ENCODE data around the gene MEGF11. TPM values are rescaled to one million over a fixed set of nuclear protein-coding genes. Genes with fewer than 3 reads are reported as not detected.

The MEGF11 gene
- total RNA-seq, 4 donors from 2014 or later: 0.23 to 0.33 TPM; not detected in 2

- Histone ChIP-seq H3K4me3 (no peak overlapping the region), H3K27me3 (peaks cover 0 to 17% (median 0%) of the 10 kb centered on the region in 4 donors), H3K4me1 (no peaks in the 10 kb centered on the region), H3K36me3 (no peaks in the 10 kb centered on the region), H3K9me3 (no peaks in the 10 kb centered on the region), H3K27ac (replicated peaks in 1 of 4) (no peak overlapping the region)
- intact Hi-C loops (cut with DNase I): no loop called here
- DNase-seq (ENCODE audit: extremely low spot score): no peak
- TF ChIP-seq POLR2A (IDR thresholded peaks at IDR 0.05; ENCODE audit: low read depth) (no peak), EP300 (IDR thresholded peaks at IDR 0.05) (no peak), POLR2AphosphoS5 (IDR thresholded peaks at IDR 0.05) (no peak)
- TF ChIP-seq, protein P1, sequence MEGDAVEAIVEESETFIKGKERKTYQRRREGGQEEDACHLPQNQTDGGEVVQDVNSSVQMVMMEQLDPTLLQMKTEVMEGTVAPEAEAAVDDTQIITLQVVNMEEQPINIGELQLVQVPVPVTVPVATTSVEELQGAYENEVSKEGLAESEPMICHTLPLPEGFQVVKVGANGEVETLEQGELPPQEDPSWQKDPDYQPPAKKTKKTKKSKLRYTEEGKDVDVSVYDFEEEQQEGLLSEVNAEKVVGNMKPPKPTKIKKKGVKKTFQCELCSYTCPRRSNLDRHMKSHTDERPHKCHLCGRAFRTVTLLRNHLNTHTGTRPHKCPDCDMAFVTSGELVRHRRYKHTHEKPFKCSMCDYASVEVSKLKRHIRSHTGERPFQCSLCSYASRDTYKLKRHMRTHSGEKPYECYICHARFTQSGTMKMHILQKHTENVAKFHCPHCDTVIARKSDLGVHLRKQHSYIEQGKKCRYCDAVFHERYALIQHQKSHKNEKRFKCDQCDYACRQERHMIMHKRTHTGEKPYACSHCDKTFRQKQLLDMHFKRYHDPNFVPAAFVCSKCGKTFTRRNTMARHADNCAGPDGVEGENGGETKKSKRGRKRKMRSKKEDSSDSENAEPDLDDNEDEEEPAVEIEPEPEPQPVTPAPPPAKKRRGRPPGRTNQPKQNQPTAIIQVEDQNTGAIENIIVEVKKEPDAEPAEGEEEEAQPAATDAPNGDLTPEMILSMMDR (IDR thresholded peaks at IDR 0.05): no peak
- 81% methylated on average over 3 of the region's 3 CpGs for WGBS
Observed at GRCh38 chr15:66232267-66232625, 21.3 kb downstream of the MEGF11 start.

DNA sequence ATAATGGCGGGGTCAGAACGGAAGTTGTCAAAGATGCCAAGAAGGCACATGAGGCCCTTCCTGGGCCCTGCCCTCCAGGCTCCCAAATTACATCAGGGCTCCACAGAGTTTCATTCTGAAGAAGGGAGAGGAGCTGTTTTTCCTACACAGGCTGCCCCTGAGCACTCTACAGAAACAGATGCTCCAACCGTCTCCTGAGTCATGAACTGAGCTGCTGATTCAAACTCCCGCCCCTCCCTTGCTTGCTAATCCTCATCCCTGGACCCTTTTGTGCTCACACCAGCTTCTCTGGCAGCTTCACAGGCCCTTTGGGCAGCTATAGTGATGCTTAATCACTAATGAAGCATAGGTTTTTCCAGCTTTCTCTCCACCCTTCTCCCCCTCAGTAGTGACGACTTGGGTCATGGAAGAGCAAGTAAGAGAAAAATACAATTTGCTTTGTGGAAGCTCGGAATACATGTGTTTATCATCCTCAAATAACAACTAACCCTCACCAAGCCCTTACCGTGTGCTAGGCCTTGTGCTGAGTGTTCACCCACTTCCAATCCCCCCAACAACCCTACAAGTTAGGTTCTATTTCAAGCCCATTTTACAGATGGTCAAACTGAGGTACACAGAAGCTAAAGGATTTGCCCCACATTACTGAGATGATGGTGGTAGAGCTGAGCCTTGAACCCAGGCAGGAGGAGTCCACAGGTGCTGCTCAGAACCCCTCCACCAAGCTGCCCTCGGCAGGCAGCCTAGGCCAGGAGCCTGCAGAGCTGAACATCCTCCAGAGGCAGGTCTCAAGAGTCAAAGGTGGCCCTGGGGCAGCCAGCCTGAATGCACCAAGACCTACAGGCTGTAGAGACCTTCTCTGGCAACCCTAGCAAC, 21.9 kb downstream of the MEGF11 start:
- DNase-seq (ENCODE audit: extremely low spot score): no peak
- no peak overlapping the region for H3K4me3 ChIP-seq
- intact Hi-C loops (cut with DNase I): no loop called here
- no peaks in the 10 kb centered on the region for H3K4me1 ChIP-seq
- TF ChIP-seq POLR2AphosphoS5 (IDR thresholded peaks at IDR 0.05) (no peak), EP300 (IDR thresholded peaks at IDR 0.05) (no peak), POLR2A (IDR thresholded peaks at IDR 0.05; ENCODE audit: low read depth) (no peak)
- TF ChIP-seq, protein P1 (IDR thresholded peaks at IDR 0.05): no peak
- WGBS: 85% methylated on average over 5 of the region's 8 CpGs
- no peaks in the 10 kb centered on the region for H3K9me3 ChIP-seq
- H3K27ac ChIP-seq (replicated peaks in 1 of 4): no peak overlapping the region
- peaks cover 0 to 17% (median 0%) of the 10 kb centered on the region in 4 donors for H3K27me3 ChIP-seq
- no peaks in the 10 kb centered on the region for H3K36me3 ChIP-seq

DNA sequence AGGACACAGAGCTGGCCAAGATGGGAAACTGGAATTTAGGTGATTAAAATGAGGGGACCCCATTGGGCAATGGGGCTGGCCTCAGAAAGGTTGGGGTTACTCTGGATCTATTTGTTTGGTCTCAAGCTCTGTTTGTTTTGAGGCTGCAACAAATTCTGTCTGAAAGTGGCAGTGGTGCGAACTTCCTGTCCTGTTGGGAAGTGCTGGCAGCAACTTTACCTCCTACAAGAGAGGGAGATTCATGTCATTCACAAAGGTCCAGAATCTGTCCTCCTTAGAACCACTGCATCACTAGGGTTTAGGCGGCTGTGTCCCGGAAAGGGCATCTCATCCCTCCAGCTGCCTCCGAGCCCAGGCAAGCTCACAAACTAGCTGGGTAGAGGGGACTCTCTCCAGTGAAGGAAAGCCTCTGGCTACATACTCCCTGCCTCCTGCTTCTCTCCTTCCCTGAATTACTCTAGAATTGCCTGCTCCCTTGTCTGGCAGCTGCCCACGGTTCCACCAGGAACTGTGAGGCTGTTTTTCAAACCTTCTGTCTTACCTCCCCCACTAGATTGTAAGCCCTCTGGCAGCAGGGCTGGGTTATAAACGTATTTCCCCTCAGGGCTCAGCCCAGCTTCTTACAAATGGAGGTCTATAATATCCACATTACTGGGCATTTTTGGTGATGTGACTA, 23.6 kb downstream of the MEGF11 start:
- Histone ChIP-seq H3K9me3 (no peaks in the 10 kb centered on the region), H3K4me1 (no peaks in the 10 kb centered on the region), H3K36me3 (no peaks in the 10 kb centered on the region), H3K4me3 (no peak overlapping the region), H3K27me3 (peaks cover 0 to 16% (median 0%) of the 10 kb centered on the region in 4 donors), H3K27ac (replicated peaks in 1 of 4) (no peak overlapping the region)
- intact Hi-C loops (cut with DNase I): no loop called here
- no peak for DNase-seq (ENCODE audit: extremely low spot score)
- WGBS: 53% methylated on average over 6 of the region's 6 CpGs
- TF ChIP-seq POLR2A (IDR thresholded peaks at IDR 0.05; ENCODE audit: low read depth) (no peak), EP300 (IDR thresholded peaks at IDR 0.05) (no peak), POLR2AphosphoS5 (IDR thresholded peaks at IDR 0.05) (no peak)
- TF ChIP-seq, protein P1 (IDR thresholded peaks at IDR 0.05): no peak

DNA sequence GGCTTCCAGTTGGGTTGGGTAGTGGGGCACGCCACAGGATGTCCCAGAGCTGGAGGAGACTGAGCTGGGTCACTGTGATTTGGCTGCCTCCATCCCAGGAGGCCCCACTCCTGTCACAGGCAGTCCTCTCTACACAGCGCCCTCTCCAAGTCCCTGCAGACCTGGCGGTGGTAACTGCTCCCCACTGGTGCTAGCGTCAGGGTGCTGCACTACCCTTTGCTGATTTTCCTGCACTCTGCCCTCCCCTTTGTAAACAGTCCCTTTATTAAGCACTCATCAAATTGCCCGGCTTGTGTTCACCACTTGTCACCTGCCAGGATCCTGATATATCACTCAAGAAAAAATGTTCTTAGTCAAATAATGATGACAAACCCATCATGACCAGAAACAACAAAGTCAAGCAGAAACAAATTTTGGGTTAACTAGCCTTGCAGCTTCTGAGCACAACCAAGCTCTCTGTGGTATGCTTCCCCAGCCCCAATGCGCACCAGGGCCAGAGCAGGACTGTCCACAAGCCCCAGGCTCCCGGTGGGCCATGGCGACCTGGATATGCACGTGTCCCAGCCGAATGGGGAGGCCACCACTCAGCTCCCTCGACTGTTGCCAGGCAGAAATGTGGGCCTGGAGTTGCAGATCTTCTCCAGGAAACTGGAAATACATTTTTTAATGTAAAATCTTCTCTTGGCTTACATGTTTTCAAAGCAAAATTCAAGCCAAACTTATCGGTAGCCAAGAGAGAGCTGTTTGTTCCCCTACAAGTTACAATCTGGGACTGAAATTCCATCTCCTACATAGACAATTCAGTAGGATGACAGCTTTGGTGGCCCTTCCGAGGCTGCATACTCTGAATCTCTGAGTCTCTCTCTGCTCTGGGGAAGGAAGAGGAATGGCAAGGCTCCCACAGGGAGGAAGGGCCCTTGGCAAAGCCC, 24.5 kb downstream of the MEGF11 start:
- WGBS: 86% methylated on average over 13 of the region's 13 CpGs
- H3K4me3 ChIP-seq: no peak overlapping the region
- no peaks in the 10 kb centered on the region for H3K36me3 ChIP-seq
- H3K27me3 ChIP-seq: peaks cover 0 to 14% (median 0%) of the 10 kb centered on the region in 4 donors
- intact Hi-C loops (cut with DNase I): no loop called here
- H3K9me3 ChIP-seq: no peaks in the 10 kb centered on the region
- TF ChIP-seq POLR2A (IDR thresholded peaks at IDR 0.05; ENCODE audit: low read depth) (no peak), EP300 (IDR thresholded peaks at IDR 0.05) (no peak), POLR2AphosphoS5 (IDR thresholded peaks at IDR 0.05) (no peak)
- TF ChIP-seq, protein P1 (IDR thresholded peaks at IDR 0.05): no peak
- H3K4me1 ChIP-seq: no peaks in the 10 kb centered on the region
- no peak for DNase-seq (ENCODE audit: extremely low spot score)
- no peak overlapping the region for H3K27ac ChIP-seq (replicated peaks in 1 of 4)
